Tibial nerve (tissue), 3 donors: ENCODE data around the gene PTPRD.

Experiments
- POLR2A ChIP-seq, 2 donors: fragments of 450-650 bp; IDR thresholded peaks; one replicate each; pipeline ENCODE4 v1.6.1; 2017; ENCODE audit warnings: antibody characterized with exemption in 2 of 2, mild to moderate bottlenecking in 2 of 2, moderate library complexity in 2 of 2
- TF ChIP-seq, protein P1 (sequence below), 5 experiments: fragments of 200-600 bp in 3 of 5; fragments of 450-650 bp in 2 of 5; sonication (generic) in 3 of 5; IDR thresholded peaks; one replicate each; pipeline ENCODE4 v1.5.1; 2016 to 2019; ENCODE audit warnings: antibody characterized with exemption in 5 of 5, mild to moderate bottlenecking in 3 of 5, moderate library complexity in 2 of 5

DNA sequence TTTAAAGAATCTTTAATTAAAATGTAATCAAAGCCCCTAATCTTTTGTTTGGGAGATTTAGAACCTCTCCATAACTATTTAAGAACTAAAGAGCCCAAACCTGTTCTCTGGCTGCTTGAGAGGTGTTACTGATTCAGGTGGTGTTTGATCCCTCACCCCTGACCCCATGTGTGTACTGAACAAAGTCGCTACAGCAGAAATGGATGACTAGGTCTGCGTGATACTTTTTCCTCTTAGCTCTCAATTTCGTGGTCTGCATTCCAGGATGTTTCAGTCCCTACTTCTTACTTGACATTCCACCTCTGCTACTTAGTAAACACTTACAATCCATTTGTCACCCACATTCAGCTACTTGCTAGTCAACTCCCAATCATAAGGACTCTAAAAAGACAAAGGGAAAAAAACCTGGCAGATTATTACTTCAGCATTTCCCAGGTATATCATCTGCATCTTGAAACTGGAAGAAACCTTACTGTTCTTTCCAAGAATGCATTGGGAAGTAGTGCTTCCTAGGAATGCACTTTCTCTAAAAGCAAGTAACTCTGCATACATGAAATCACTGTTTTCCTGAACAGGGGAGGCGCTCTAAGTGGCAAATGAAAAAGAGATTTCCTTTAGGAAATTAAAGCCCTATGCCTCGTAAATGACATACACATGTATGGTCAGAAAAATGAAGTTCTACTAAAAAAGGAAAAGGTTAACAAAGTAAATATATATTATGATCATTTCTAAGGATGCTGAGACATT lies 1091.6 kb downstream of the PTPRD start:
- TF ChIP-seq, protein P1, sequence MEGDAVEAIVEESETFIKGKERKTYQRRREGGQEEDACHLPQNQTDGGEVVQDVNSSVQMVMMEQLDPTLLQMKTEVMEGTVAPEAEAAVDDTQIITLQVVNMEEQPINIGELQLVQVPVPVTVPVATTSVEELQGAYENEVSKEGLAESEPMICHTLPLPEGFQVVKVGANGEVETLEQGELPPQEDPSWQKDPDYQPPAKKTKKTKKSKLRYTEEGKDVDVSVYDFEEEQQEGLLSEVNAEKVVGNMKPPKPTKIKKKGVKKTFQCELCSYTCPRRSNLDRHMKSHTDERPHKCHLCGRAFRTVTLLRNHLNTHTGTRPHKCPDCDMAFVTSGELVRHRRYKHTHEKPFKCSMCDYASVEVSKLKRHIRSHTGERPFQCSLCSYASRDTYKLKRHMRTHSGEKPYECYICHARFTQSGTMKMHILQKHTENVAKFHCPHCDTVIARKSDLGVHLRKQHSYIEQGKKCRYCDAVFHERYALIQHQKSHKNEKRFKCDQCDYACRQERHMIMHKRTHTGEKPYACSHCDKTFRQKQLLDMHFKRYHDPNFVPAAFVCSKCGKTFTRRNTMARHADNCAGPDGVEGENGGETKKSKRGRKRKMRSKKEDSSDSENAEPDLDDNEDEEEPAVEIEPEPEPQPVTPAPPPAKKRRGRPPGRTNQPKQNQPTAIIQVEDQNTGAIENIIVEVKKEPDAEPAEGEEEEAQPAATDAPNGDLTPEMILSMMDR (IDR thresholded peaks at IDR 0.05): no peak
- TF ChIP-seq POLR2A (IDR thresholded peaks at IDR 0.05): no peak
